H1 (cell line): ENCODE measurements around the gene SHROOM3. TPM values are rescaled to one million over a fixed set of nuclear protein-coding genes. Genes with fewer than 3 reads are reported as not detected.

ENCODE experiments used
- CTCF ChIA-PET: fragments of 300-600 bp; sonication (Branson Sonifier 250); formaldehyde crosslinking; loops from one replicate; lab custom pipeline; 2021; ENCODE audit not compliant: partially characterized antibody; lab: Charles Lee
- POLR2A ChIA-PET: fragments of 300-600 bp; sonication (Branson Sonifier 250); formaldehyde crosslinking; loops from one replicate; lab custom pipeline; 2021; ENCODE audit warnings: inconsistent platforms; ENCODE audit not compliant: partially characterized antibody; lab: Charles Lee
- DNase-seq, 2 experiments: peaks; one replicate each; pipeline versions ENCODE4 v3.0.0 to v3.0.0-alpha.2; 2010 to 2022; ENCODE audit warnings: low spot score in 2 of 2, low read depth in 1 of 2, mixed read lengths in 1 of 2
- FAIRE-seq: peaks from 2 replicates; lab custom pipeline; 2011; peaks lifted over from hg19 to GRCh38; lab: Jason Lieb, UNC
- H2AFZ ChIP-seq: 2 replicates; pipeline ENCODE4 v1.8.1; 2012; ENCODE audit warnings: low read length, inconsistent platforms
- H2AK5ac ChIP-seq: 2 replicates; pipeline ENCODE4 v1.6.1; 2013; ENCODE audit warnings: low read depth, low read length
- H2BK120ac ChIP-seq: replicated peaks from 2 replicates; pipeline ENCODE3; 2013; ENCODE audit warnings: low read depth, low read length, inconsistent platforms
- H2BK12ac ChIP-seq: 2 replicates; pipeline ENCODE4 v1.6.1; 2013; ENCODE audit warnings: low read depth, low read length
- H2BK15ac ChIP-seq: 2 replicates; pipeline ENCODE4 v1.6.1; 2013; ENCODE audit warnings: low read length
- H2BK20ac ChIP-seq: 2 replicates; pipeline ENCODE4 v1.6.1; 2013; ENCODE audit warnings: low read length
- H2BK5ac ChIP-seq: 2 replicates; pipeline ENCODE4 v1.6.1; 2013; ENCODE audit warnings: low read depth, low read length
- H3K14ac ChIP-seq: 2 replicates; pipeline ENCODE4 v1.6.1; 2013; ENCODE audit warnings: inconsistent platforms; ENCODE audit not compliant: insufficient read length
- H3K18ac ChIP-seq: 2 replicates; pipeline ENCODE4 v1.6.1; 2013; ENCODE audit warnings: low read length; ENCODE audit errors: extremely low read depth
- H3K23ac ChIP-seq: 2 replicates; pipeline ENCODE4 v1.6.1; 2013; ENCODE audit warnings: inconsistent platforms; ENCODE audit not compliant: insufficient read length
- H3K23me2 ChIP-seq: 2 replicates; pipeline ENCODE4 v1.6.1; 2013; ENCODE audit warnings: low read depth, low read length
- H3K27ac ChIP-seq: 2 replicates; pipeline ENCODE4 v1.6.1; 2011; ENCODE audit warnings: low read depth, low read length, inconsistent platforms
- H3K27me3 ChIP-seq, 4 experiments: replicated peaks in 1 of 4; 1 replicate in 1 of 4; 2 replicates in 3 of 4; pipeline versions ENCODE4 v1.6.1 to v1.8.1; 2011 to 2013; ENCODE audit warnings: low read length in 3 of 4, mild to moderate bottlenecking in 3 of 4, inconsistent platforms in 2 of 4, mixed read lengths in 2 of 4, moderate library complexity in 1 of 4; ENCODE audit not compliant: control insufficient read depth in 3 of 4, insufficient read depth in 3 of 4; ENCODE audit errors: extremely low read depth in 1 of 4
- H3K36me3 ChIP-seq, 4 experiments: 2 replicates each; pipeline versions ENCODE4 v1.6.1 to v1.8.1; 2011 to 2013; ENCODE audit warnings: mild to moderate bottlenecking in 4 of 4, low read length in 3 of 4, moderate library complexity in 2 of 4, control low read depth in 1 of 4, inconsistent platforms in 1 of 4; ENCODE audit not compliant: insufficient read depth in 4 of 4, control insufficient read depth in 2 of 4
- H3K4ac ChIP-seq: replicated peaks from 2 replicates; pipeline ENCODE3; 2013; ENCODE audit warnings: low read length, low read depth, mixed read lengths, inconsistent platforms; ENCODE audit not compliant: insufficient read length
- H3K4me1 ChIP-seq, 4 experiments: replicated peaks in 1 of 4; 1 replicate in 1 of 4; 2 replicates in 3 of 4; pipeline versions ENCODE4 v1.6.1 to v1.8.1; 2011 to 2013; ENCODE audit warnings: low read length in 3 of 4, inconsistent platforms in 2 of 4, mixed read lengths in 1 of 4; ENCODE audit not compliant: insufficient read depth in 4 of 4, control insufficient read depth in 3 of 4
- H3K4me2 ChIP-seq, 2 experiments: 2 replicates each; pipeline versions ENCODE4 v1.6.1 to v1.8.1; 2011 to 2013; ENCODE audit warnings: low read depth in 2 of 2, low read length in 2 of 2, control low read depth in 1 of 2, inconsistent platforms in 1 of 2, mild to moderate bottlenecking in 1 of 2; ENCODE audit not compliant: insufficient read depth in 1 of 2
- H3K4me3 ChIP-seq, 4 experiments: fragments of 200-600, 300-600 bp in 1 of 4; sonication (generic), shearing (Covaris generic), sonication (Bioruptor Twin) in 1 of 4; 2 replicates each; pipeline versions ENCODE4 v1.5.1 to v1.8.1; 2011 to 2016; ENCODE audit warnings: low read length in 4 of 4, low read depth in 3 of 4, control low read depth in 2 of 4, inconsistent platforms in 2 of 4, mild to moderate bottlenecking in 2 of 4, mixed read lengths in 1 of 4, moderate library complexity in 1 of 4; ENCODE audit not compliant: insufficient read depth in 2 of 4; ENCODE audit errors: extremely low read depth in 1 of 4
- H3K56ac ChIP-seq: replicated peaks from 2 replicates; pipeline ENCODE3; 2013; ENCODE audit warnings: low read depth, mild to moderate bottlenecking, mixed read lengths, low read length, inconsistent platforms; ENCODE audit not compliant: insufficient read length
- H3K79me1 ChIP-seq: 2 replicates; pipeline ENCODE4 v1.6.1; 2013; ENCODE audit warnings: low read depth, low read length, control low read depth
- H3K79me2 ChIP-seq, 2 experiments: 2 replicates each; pipeline versions ENCODE4 v1.6.1 to v1.8.1; 2012 to 2013; ENCODE audit warnings: low read length in 2 of 2, mild to moderate bottlenecking in 2 of 2, inconsistent platforms in 1 of 2; ENCODE audit not compliant: insufficient read depth in 2 of 2, control insufficient read depth in 1 of 2
- H3K9ac ChIP-seq, 4 experiments: replicated peaks in 1 of 4; 1 replicate in 1 of 4; 2 replicates in 3 of 4; pipeline versions ENCODE4 v1.6.1 to v1.8.1; 2011 to 2013; ENCODE audit warnings: low read depth in 3 of 4, low read length in 3 of 4, control low read depth in 2 of 4, mild to moderate bottlenecking in 2 of 4, moderate library complexity in 2 of 4, inconsistent platforms in 1 of 4; ENCODE audit errors: extremely low read depth in 1 of 4
- H3K9me3 ChIP-seq, 2 experiments: 2 replicates each; pipeline versions ENCODE4 v1.6.1 to v1.8.1; 2012 to 2013; ENCODE audit warnings: mild to moderate bottlenecking in 2 of 2, moderate library complexity in 2 of 2, control low read depth in 1 of 2, inconsistent platforms in 1 of 2, low read depth in 1 of 2, low read length in 1 of 2, mixed read lengths in 1 of 2; ENCODE audit not compliant: insufficient read depth in 2 of 2
- H4K20me1 ChIP-seq, 2 experiments: replicated peaks in 1 of 2; 2 replicates each; pipeline versions ENCODE3 to v1.8.1; 2011 to 2013; ENCODE audit warnings: inconsistent platforms in 2 of 2, low read length in 2 of 2, mild to moderate bottlenecking in 1 of 2; ENCODE audit not compliant: insufficient read depth in 2 of 2, control insufficient read depth in 1 of 2
- H4K5ac ChIP-seq: 2 replicates; pipeline ENCODE4 v1.6.1; 2013; ENCODE audit warnings: low read length, low read depth, mixed read lengths, inconsistent platforms; ENCODE audit not compliant: insufficient read length
- H4K8ac ChIP-seq: 2 replicates; pipeline ENCODE4 v1.8.0; 2013; ENCODE audit warnings: mild to moderate bottlenecking, moderate library complexity, low read length, inconsistent platforms; ENCODE audit not compliant: insufficient read depth; ENCODE audit errors: extremely low read depth
- H4K91ac ChIP-seq: replicated peaks from 2 replicates; pipeline ENCODE3; 2013; ENCODE audit warnings: low read length, mixed read lengths, inconsistent platforms; ENCODE audit not compliant: insufficient read length
- ATF3 ChIP-seq: IDR thresholded peaks from 2 replicates; pipeline ENCODE4 v1.6.1; 2011; ENCODE audit warnings: low read depth, mild to moderate bottlenecking, low read length; ENCODE audit not compliant: insufficient read depth
- CTBP2 ChIP-seq: IDR thresholded peaks from 2 replicates; pipeline ENCODE4 v1.7.0; 2011; ENCODE audit warnings: borderline replicate concordance, mild to moderate bottlenecking, moderate library complexity, mixed read lengths, low read length; ENCODE audit not compliant: insufficient read depth, insufficient read length
- GTF2F1 ChIP-seq: IDR thresholded peaks from 2 replicates; pipeline ENCODE4 v1.6.1; 2012; ENCODE audit warnings: low read depth, low read length, improper control_type of control experiment, borderline replicate concordance
- KDM1A ChIP-seq: fragments of 200-600, 300-600 bp; sonication (generic); IDR thresholded peaks from 2 replicates; pipeline ENCODE4 v1.7.1; 2016; ENCODE audit warnings: mild to moderate bottlenecking, low read length, borderline replicate concordance
- RFX5 ChIP-seq: IDR thresholded peaks from 2 replicates; pipeline ENCODE4 v1.6.1; 2011; ENCODE audit warnings: low read depth, low read length, improper control_type of control experiment, borderline replicate concordance
- RNF2 ChIP-seq: fragments of 200-900, 300-1000 bp; sonication (generic); IDR thresholded peaks from 2 replicates; pipeline ENCODE4 v1.7.1; 2016; ENCODE audit warnings: borderline replicate concordance, low read depth, mild to moderate bottlenecking, antibody characterized with exemption, low read length; ENCODE audit not compliant: poor library complexity, severe bottlenecking; ENCODE audit errors: missing control alignments
- RXRA ChIP-seq: IDR thresholded peaks from 2 replicates; pipeline ENCODE4 v1.6.1; 2011; ENCODE audit warnings: low read depth, mild to moderate bottlenecking, low read length, moderate library complexity; ENCODE audit not compliant: insufficient read depth
- SAP30 ChIP-seq: fragments of 300-600 bp; sonication (generic); IDR thresholded peaks from 2 replicates; pipeline ENCODE4 v1.7.1; 2012; ENCODE audit warnings: low read length, moderate library complexity, mild to moderate bottlenecking, inconsistent platforms; ENCODE audit not compliant: insufficient read depth, insufficient replicate concordance
- SIRT6 ChIP-seq: IDR thresholded peaks from one replicate; pipeline ENCODE4 v1.7.1; 2012; ENCODE audit warnings: low read length, inconsistent platforms
- SP4 ChIP-seq: IDR thresholded peaks from 2 replicates; pipeline ENCODE4 v1.6.1; 2012; ENCODE audit warnings: low read length, inconsistent platforms
- USF2 ChIP-seq: IDR thresholded peaks from 2 replicates; pipeline ENCODE4 v1.6.1; 2011; ENCODE audit warnings: low read length, improper control_type of control experiment
- WGBS, 2 experiments: shearing (Covaris generic) in 1 of 2; methylation state at CpG; one replicate each; pipeline versions ENCODE4 v1.1.6 to v1.1.7; 2013 to 2015; ENCODE audit warnings: low lambda C conversion rate in 2 of 2, mixed read lengths in 2 of 2, inconsistent platforms in 1 of 2, low coverage in 1 of 2, missing lambda C conversion rate in 1 of 2; ENCODE audit not compliant: insufficient replicate concordance in 2 of 2, insufficient coverage in 1 of 2, insufficient read length in 1 of 2; ENCODE audit errors: extremely low coverage in 1 of 2, missing lambda C conversion rate in 1 of 2; 5-methylcytosine and 5-hydroxymethylcytosine counted together
- polyA plus RNA-seq, 7 experiments: library from polyadenylated mRNA; depleted of rRNA in 3 of 7; stranded (reverse) in 5 of 7; unstranded in 2 of 7; fragments of >200 nt in 5 of 7; fragments of 200-250 nt in 2 of 7; gene quantifications; 1 replicate in 5 of 7; 2 replicates in 1 of 7; 4 replicates in 1 of 7; pipeline versions ENCODE4 v1.2.1 to v1.2.3, GENCODE V29; 2011 to 2013; ENCODE audit warnings: missing spikeins in 2 of 7, mixed read lengths in 2 of 7
- total RNA-seq: library from RNA; stranded (reverse); fragmentation: NEBNext Ultra II Directional; extraction: Animal tissue kit (Norgen Biotek cat#: 25700); gene quantifications from 2 replicates; pipeline ENCODE4 v1.2.1, GENCODE V29; 2021

The SHROOM3 gene
- total and polyA plus RNA-seq, 2 of the 8 experiments (the other 6 are each of a cell fraction or from before 2014, with no cell fraction given): 15.8 to 34.0 TPM

DNA sequence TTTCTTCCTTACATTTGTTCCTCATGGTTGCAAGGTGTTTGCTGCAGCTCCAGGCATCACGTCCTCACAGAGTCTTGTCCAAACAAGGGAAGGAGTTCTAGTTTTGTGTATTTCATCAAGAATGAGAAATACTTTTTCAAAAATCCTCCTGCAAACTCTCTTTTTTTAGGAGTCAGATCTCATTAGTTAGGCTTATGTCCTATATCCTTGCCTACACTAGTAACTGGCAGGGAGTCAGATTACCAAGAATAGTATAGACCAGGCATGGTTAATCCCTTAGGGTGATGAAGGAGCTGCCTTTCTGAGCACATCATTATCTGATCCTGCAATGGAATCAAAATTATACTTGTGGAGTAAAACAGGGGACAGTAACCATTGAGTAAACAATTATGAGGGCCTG lies 160.4 kb downstream of the SHROOM3 start:
- Histone ChIP-seq H3K36me3 (no peaks in the 10 kb centered on the region), H3K4ac (no peak overlapping the region), H2BK20ac (no peak overlapping the region), H3K56ac (no peak overlapping the region), H3K9ac (no peak overlapping the region), H2AFZ (no peak overlapping the region), H2BK120ac (no peak overlapping the region), H4K8ac (no peak overlapping the region), H3K23ac (no peak overlapping the region), H3K4me1 (peaks cover 3 to 11% (median 7%) of the 10 kb centered on the region in 4 experiments; a peak in 6 of 7 replicates), H3K14ac (no peak overlapping the region), H3K23me2 (no peaks in the 10 kb centered on the region; the same call in 1 of the 2 replicates), H3K9me3 (no peaks in the 10 kb centered on the region), H4K5ac (no peak overlapping the region), H3K4me3 (no peak overlapping the region), H3K79me1 (no peaks in the 10 kb centered on the region), H2BK12ac (no peak overlapping the region), H2BK15ac (no peak overlapping the region), H3K79me2 (no peaks in the 10 kb centered on the region; a peak in 1 of 4 replicates), H3K27me3 (no peaks in the 10 kb centered on the region), H2BK5ac (no peak overlapping the region)
- 100% methylated on average over 1 of the region's 1 CpG; no CpG with 5 or more reads in 1 of the 2 experiments for WGBS, 2 experiments
- ChIA-PET POLR2A (no interaction called here), CTCF (interaction anchor here (0.7 to 2.0 kb wide), 4 partner anchors 43 to 189 kb away, joined by 3 to 5 read pairs (median 4); no protein-coding TSS in a partner anchor)
- DNase-seq: no peak
- no peak for FAIRE-seq
- no peak for TF ChIP-seq RXRA
- TF ChIP-seq RFX5: no peak
- no peak for TF ChIP-seq GTF2F1
- no peak for TF ChIP-seq ATF3
- TF ChIP-seq CTBP2: no peak
- no peak for TF ChIP-seq RNF2
- no peak for TF ChIP-seq USF2
- no peak for TF ChIP-seq SP4
- TF ChIP-seq KDM1A: no peak
- no peak for TF ChIP-seq SIRT6
- no peak for TF ChIP-seq SAP30
- TF ChIP-seq, all 59 proteins: peak for 0
- Histone ChIP-seq H2AK5ac (no peak overlapping the region), H4K20me1 (no peaks in the 10 kb centered on the region), H3K27ac (no peak overlapping the region), H4K91ac (no peak overlapping the region), H3K18ac (no peak overlapping the region), H3K4me2 (no peak overlapping the region)
